WI38 (cell line): Measurements from ENCODE around the gene PRDM16.

Source experiments
- H3K4me3 ChIP-seq: 2 replicates; pipeline ENCODE4 v1.5.1; 2011; ENCODE audit warnings: low read depth, mild to moderate bottlenecking, control low read depth, low read length
- TF ChIP-seq, protein P1 (sequence below): IDR thresholded peaks from 2 replicates; pipeline ENCODE4 v1.5.1; 2012; ENCODE audit warnings: low read depth, mild to moderate bottlenecking, control low read depth, low read length

Gene PRDM16

DNA sequence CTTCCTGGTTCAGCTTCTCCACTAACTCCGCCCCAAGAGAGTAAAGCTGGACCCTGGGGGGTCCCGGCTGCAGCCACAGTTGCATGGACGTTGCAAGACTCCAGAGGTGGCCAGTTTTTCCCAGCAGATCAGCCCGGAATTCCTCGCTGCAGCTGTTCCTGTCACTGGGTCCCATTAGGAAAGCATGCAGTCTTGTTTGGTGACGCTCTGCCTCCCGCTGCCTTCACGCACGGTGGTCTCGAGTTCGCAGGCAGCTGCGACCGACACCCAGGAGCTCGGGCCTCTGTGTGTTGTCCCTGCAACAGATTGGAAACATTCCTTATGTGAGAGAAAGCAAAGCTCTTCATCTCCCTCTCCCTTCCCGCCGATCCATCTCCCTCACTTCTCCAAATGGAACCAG, 162.8 kb downstream of the PRDM16 start:
- H3K4me3 ChIP-seq, result no peak overlapping the region
- TF ChIP-seq, protein P1, sequence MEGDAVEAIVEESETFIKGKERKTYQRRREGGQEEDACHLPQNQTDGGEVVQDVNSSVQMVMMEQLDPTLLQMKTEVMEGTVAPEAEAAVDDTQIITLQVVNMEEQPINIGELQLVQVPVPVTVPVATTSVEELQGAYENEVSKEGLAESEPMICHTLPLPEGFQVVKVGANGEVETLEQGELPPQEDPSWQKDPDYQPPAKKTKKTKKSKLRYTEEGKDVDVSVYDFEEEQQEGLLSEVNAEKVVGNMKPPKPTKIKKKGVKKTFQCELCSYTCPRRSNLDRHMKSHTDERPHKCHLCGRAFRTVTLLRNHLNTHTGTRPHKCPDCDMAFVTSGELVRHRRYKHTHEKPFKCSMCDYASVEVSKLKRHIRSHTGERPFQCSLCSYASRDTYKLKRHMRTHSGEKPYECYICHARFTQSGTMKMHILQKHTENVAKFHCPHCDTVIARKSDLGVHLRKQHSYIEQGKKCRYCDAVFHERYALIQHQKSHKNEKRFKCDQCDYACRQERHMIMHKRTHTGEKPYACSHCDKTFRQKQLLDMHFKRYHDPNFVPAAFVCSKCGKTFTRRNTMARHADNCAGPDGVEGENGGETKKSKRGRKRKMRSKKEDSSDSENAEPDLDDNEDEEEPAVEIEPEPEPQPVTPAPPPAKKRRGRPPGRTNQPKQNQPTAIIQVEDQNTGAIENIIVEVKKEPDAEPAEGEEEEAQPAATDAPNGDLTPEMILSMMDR, result no peak

DNA sequence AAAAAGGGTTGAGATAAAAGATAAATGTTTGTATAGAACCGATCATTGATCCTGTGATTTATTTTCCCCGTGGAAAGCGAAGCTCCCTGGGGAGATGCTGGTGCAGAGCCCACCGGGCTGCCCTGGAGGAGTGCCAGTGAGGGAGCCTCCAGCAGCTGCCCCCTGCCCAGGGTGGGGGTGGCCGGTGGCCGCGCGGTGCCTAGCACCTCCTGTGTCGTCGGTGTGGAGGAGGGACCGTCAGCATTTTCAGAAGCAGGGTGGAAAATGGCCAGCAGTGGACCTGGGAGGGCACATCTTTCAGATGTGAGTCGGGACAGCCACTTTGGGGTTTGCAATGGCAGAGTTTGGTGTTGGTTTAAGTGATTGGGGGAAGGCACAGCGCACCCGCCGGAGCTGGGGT, 164.0 kb downstream of the PRDM16 start:
- H3K4me3 ChIP-seq, result no peak overlapping the region
- TF ChIP-seq, protein P1, result no peak

DNA sequence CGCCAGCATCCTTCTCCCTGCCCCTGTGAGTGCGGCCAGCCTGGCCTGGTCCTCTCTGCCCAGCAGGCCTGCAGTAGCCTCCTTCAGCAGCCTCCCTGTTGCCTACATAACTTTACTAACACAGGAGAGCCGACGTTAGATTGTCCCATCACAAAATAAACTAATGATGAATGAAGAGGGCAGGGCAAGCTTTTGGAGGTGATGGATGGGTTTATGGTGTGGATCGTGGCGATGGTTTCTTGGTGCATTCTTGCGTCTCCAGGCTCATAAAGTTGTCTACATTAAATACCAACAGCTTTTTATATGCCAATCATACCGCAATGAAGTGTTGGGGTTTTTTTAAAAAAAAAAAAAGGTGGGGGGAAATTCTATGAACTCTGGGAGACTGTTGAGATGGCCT, 164.5 kb downstream of the PRDM16 start:
- H3K4me3 ChIP-seq, result no peak overlapping the region
- TF ChIP-seq, protein P1, result no peak

DNA sequence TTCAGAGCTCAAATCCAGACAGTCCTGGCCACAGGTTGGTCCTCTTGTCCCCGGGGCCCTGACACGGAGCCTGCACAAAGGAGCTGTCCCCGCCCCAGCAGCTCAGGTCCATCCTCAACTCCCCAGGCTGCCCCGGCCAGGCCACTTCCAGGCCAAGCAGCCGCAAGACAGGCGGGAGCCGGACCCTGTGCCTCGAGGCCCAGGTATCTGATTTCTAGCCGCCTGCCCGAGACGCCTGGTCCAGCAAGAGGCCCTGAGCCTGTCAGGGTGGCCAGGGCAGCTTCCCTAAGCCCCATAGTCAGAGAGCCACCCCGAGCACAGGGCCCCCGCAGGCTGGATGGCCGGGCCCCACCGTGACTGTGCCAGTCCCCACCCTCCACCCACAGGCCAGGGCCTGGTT, 165.3 kb downstream of the PRDM16 start:
- TF ChIP-seq, protein P1, result no peak
- H3K4me3 ChIP-seq, result no peak overlapping the region

DNA sequence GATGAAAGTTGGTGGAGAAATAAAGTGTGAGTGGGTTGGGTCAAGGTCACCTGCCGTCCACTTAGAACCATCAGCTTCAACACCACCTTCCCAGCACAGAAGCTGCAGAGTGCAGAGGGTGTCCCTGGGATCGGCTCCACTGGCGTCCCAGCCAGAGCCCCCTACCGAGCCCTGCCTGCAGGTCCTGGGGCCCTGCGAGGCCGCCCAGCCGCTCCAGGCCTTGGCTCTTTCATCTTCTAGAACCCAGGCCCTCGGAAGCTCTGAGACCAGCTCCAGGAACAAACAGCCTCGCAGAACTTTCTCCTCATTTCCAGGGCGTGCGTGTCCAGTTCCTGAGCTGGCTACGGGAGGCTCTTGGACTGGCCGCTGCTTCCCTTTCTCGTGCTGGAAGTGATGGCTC, 166.0 kb downstream of the PRDM16 start:
- H3K4me3 ChIP-seq, result no peak overlapping the region
- TF ChIP-seq, protein P1, result no peak

DNA sequence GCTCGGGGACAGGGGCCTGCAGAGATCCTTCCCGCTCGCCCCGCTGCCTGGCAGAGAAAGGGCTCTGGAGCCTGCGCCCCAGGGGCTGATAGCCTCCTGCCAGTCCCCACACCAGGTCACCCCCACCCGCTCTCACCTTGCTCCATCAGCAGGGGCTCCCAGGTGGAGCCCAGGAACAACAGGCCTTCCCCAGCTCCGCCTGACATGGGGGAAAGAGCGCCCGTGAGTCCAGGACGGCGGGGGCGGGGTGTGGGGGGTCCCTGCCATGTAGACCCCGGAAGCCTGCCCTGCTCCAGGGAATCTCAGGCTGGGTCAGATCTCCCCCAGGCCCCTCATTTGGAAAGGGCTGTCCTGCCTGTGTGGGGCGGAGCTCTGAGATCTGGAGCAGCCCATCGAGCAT, 166.5 kb downstream of the PRDM16 start:
- no peak overlapping the region for H3K4me3 ChIP-seq
- TF ChIP-seq, protein P1, result no peak

DNA sequence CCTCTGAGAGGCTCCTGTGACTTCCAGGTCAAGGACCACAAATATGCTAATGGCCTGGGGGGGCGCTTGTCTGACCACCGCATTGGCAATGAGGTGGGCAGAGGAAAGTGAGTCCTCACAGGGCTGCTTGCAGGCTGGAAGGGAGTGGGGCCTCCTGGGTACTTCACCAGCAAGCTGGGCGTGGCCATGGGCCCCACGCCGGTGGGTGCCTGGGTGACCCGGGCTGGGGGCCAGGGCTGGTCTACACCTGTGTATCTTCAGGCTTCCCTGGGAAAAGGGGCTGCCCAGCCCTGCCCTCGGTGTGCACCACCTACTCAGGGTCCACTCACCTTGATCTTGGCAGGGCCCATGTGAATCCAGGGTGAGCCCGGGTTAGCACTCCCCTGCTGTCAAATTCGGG, 167.4 kb downstream of the PRDM16 start:
- TF ChIP-seq, protein P1, result no peak

More for the DNA sequence above, 167.4 kb downstream of the PRDM16 start:
- H3K4me3 ChIP-seq, result no peak overlapping the region
